ENCODE data around the gene GSAP.

Gene GSAP

GRCh38 chr7:77409005-77409738 lies 7.0 kb downstream of the GSAP start:
- no peak for TF ChIP-seq GATA1 (IDR thresholded peaks at IDR 0.05; ENCODE audit: low read depth, low read length)
- TF ChIP-seq POLR2A (IDR thresholded peaks at IDR 0.05; ENCODE audit: low read length) = no peak
- DNase-seq = no peak

- DNase-seq = no peak
Measured at GRCh38 chr7:77407906-77408305, 8.2 kb downstream of the GSAP start.

GRCh38 chr7:77406421-77406820 lies 9.7 kb downstream of the GSAP start:
- TF ChIP-seq POLR2A (IDR thresholded peaks at IDR 0.05; ENCODE audit: low read length) (no peak), GATA1 (IDR thresholded peaks at IDR 0.05; ENCODE audit: low read depth, low read length) (no peak)
- no peak for DNase-seq

More at GRCh38 chr7:77407906-77408305, 8.2 kb downstream of the GSAP start:
- TF ChIP-seq GATA1 (IDR thresholded peaks at IDR 0.05; ENCODE audit: low read depth, low read length) (no peak), POLR2A (IDR thresholded peaks at IDR 0.05; ENCODE audit: low read length) (no peak)

- no peak for DNase-seq
- no peak for TF ChIP-seq GATA1 (IDR thresholded peaks at IDR 0.05; ENCODE audit: low read depth, low read length)
- no peak for TF ChIP-seq POLR2A (IDR thresholded peaks at IDR 0.05; ENCODE audit: low read length)
Measured at GRCh38 chr7:77404641-77405040, 11.5 kb downstream of the GSAP start.

- TF ChIP-seq POLR2A (IDR thresholded peaks at IDR 0.05; ENCODE audit: low read length) (no peak), GATA1 (IDR thresholded peaks at IDR 0.05; ENCODE audit: low read depth, low read length) (no peak)
- no peak for DNase-seq
Measured at GRCh38 chr7:77403957-77404356, 12.2 kb downstream of the GSAP start.

- no peak for TF ChIP-seq GATA1 (IDR thresholded peaks at IDR 0.05; ENCODE audit: low read depth, low read length)
- TF ChIP-seq POLR2A (IDR thresholded peaks at IDR 0.05; ENCODE audit: low read length) = no peak
- no peak for DNase-seq
Measured at GRCh38 chr7:77402818-77403217, 13.3 kb downstream of the GSAP start.

GRCh38 chr7:77401002-77401401 lies 15.1 kb downstream of the GSAP start:
- no peak for TF ChIP-seq GATA1 (IDR thresholded peaks at IDR 0.05; ENCODE audit: low read depth, low read length)
- TF ChIP-seq POLR2A (IDR thresholded peaks at IDR 0.05; ENCODE audit: low read length) = no peak
- no peak for DNase-seq

- TF ChIP-seq GATA1 (IDR thresholded peaks at IDR 0.05; ENCODE audit: low read depth, low read length) = no peak
- TF ChIP-seq POLR2A (IDR thresholded peaks at IDR 0.05; ENCODE audit: low read length) = no peak
- DNase-seq = no peak
Measured at GRCh38 chr7:77399816-77400215, 16.3 kb downstream of the GSAP start.

- TF ChIP-seq GATA1 (IDR thresholded peaks at IDR 0.05; ENCODE audit: low read depth, low read length) (no peak), POLR2A (IDR thresholded peaks at IDR 0.05; ENCODE audit: low read length) (no peak)
- DNase-seq = no peak
Measured at GRCh38 chr7:77396894-77397547, 19.1 kb downstream of the GSAP start.

GRCh38 chr7:77395626-77396025 lies 20.5 kb downstream of the GSAP start:
- TF ChIP-seq GATA1 (IDR thresholded peaks at IDR 0.05; ENCODE audit: low read depth, low read length) (no peak), POLR2A (IDR thresholded peaks at IDR 0.05; ENCODE audit: low read length) (no peak)
- DNase-seq = no peak

- DNase-seq = no peak
- TF ChIP-seq POLR2A (IDR thresholded peaks at IDR 0.05; ENCODE audit: low read length) = no peak
- TF ChIP-seq GATA1 (IDR thresholded peaks at IDR 0.05; ENCODE audit: low read depth, low read length) = no peak
Measured at GRCh38 chr7:77393954-77394353, 22.2 kb downstream of the GSAP start.

- DNase-seq = no peak
- TF ChIP-seq GATA1 (IDR thresholded peaks at IDR 0.05; ENCODE audit: low read depth, low read length) (no peak), POLR2A (IDR thresholded peaks at IDR 0.05; ENCODE audit: low read length) (no peak)
Measured at GRCh38 chr7:77393261-77393660, 22.9 kb downstream of the GSAP start.

GRCh38 chr7:77391230-77391629 lies 24.9 kb downstream of the GSAP start:
- TF ChIP-seq GATA1 (IDR thresholded peaks at IDR 0.05; ENCODE audit: low read depth, low read length) = no peak
- no peak for TF ChIP-seq POLR2A (IDR thresholded peaks at IDR 0.05; ENCODE audit: low read length)
- no peak for DNase-seq

- DNase-seq = no peak
- TF ChIP-seq GATA1 (IDR thresholded peaks at IDR 0.05; ENCODE audit: low read depth, low read length) (no peak), POLR2A (IDR thresholded peaks at IDR 0.05; ENCODE audit: low read length) (no peak)
Measured at GRCh38 chr7:77388055-77388641, 28.0 kb downstream of the GSAP start.
